HG02981 (cell line): Measurements from ENCODE around the gene AKAP11.
"Not testable (repeated sequence)": the region's sequence is repeated elsewhere in the genome, so short reads cannot be mapped to it uniquely, and the experiment has no call there.

Experiments
- ATAC-seq: cut with Tn5 transposase; IDR thresholded peaks from one replicate; pipeline ENCODE4 v1.9.1; 2021; ENCODE audit warnings: mild to moderate bottlenecking, moderate library complexity; ENCODE audit not compliant: unreplicated experiment

The AKAP11 gene, protein sequence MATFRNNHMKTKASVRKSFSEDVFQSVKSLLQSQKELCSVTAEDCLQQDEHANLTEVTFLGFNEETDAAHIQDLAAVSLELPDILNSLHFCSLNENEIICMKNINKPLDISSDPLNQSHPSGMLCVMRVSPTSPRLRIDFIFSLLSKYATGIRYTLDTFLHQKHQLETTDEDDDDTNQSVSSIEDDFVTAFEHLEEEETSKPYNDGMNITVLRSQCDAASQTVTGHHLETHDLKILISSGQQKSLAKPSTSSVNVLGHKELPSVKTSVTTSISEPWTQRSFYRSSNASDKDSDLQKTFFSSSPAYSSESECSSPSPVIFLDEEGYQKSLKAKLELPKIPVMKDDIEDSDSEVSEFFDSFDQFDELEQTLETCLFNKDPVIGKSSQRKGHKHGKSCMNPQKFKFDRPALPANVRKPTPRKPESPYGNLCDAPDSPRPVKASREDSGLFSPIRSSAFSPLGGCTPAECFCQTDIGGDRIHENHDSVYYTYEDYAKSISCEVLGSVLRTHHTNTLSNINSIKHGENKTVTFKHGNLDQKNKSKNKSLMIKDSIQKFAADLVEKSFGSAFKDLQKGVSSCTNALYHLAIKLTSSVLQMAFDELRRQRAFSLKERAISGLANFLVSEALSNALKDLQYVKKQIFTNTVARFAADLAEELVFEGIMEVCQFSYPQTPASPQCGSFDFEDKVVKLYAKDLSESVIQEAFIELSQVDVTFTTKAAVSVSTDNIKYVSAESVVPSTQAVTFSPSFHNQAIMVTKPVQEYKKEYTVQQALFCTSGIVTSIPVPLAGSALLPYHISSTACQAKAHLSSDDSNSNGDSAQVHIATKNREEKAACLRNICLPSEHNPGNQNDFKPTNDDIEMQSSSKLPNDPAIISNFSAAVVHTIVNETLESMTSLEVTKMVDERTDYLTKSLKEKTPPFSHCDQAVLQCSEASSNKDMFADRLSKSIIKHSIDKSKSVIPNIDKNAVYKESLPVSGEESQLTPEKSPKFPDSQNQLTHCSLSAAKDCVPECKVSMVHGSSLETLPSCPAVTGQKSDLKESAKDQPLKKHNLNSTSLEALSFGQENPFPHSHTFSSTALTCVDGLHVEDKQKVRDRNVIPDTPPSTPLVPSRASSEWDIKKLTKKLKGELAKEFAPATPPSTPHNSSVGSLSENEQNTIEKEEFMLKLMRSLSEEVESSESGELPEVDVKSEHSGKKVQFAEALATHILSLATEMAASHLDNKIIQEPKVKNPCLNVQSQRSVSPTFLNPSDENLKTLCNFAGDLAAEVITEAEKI (N-terminal part only)

DNA sequence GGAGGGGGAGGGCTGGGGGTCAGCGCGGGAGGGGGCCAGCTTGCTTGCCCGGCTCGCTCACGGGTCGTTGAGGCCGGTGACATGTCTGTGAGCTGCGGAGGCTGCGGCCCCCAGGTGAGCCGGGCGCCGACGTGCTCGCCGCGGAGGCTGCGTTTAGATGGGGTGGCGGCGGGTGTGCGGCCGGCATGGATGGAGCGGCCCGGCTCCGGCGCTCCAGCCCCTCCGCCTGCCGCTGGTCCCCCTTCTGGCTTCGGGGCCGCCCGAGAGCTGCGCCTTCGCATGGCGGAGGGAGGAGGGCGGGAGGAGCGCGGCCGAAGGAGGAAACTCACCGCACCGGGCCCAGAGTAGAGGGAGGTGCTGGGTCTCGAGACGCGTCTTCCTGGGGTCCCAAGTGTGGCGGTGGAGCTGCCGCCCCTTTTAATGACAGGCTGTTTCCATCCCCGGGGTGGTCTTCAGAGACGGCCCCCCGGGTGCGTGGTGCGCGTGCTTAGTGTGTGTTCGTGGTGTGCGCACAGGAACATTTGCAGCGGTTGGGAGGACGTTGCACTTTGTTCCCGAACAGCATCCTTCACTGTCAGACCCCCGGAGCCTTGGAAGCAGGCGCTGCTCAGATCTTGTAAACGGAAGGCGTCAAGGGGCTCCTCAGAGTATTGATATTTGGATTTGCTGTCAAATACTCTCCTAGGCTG, at the start of gene AKAP11:
Gene AKAP11, plus strand, starts transcription at position 38 of the 689 bp plus-strand sequence. CDS start 14,197 bp downstream, outside the sequence.
- peak; percentile 16 for ATAC-seq

DNA sequence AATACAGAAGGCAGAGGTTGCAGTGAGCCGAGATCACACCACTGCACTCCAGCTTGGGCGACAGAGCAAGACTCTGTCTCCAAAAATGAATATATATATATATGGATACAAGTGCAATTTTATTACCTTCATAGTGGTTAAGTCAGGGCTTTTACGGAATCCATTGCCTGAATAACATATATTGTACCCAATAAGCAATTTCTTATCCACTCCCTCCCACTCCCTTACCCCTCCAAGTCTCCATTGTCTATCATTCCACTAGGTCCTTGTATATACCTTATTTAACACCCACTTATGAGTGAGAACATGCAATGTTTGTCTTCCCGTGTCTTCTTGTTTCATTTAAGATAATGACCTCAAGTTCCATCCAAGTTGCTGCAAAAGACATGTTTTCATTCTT, 48.3 kb upstream of the AKAP11 start:
- no peak for ATAC-seq

GRCh38 chr13:42225051-42225450, 46.9 kb upstream of the AKAP11 start:
- ATAC-seq = no peak

DNA sequence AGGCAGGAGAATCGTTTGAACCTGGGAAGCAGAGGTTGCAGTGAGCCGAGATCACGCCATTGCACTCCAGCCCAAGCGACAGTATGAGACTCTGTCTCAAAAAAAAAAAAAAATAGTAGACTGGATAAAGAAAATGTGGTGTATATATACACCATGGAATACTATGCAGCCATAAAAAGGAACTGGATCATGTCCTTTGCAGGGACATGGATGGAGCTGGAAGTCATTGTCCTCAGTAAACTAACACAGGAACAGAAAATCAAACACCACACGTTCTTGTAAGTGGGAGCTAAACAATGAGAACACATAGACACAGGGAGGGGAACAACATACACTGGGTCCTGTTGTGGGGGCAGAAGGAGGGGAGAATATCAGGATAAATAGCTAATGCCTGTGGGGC, 45.2 kb upstream of the AKAP11 start:
- not testable (repeated sequence) for ATAC-seq

DNA sequence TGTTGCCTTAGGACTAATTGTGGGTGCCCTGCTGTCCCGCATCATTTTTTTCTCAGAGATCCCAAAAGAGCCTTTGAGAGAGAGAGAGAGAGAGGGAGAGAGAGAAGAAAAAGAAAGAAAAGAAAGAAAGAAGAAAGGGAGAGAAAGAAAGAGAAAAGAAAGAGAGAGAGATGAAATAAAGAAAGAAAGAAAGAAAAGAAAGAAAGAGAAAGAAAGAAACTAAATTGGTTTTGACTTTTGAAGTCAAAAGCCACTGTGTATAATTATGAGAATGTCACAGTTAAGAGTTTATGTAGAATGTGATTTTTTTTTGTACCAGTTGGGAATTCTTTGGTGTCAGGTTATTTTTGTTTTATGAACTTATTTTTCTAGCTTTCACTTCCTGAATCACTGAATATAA, 43.4 kb upstream of the AKAP11 start:
- no peak for ATAC-seq

GRCh38 chr13:42229287-42229686, 42.7 kb upstream of the AKAP11 start:
- no peak for ATAC-seq

DNA sequence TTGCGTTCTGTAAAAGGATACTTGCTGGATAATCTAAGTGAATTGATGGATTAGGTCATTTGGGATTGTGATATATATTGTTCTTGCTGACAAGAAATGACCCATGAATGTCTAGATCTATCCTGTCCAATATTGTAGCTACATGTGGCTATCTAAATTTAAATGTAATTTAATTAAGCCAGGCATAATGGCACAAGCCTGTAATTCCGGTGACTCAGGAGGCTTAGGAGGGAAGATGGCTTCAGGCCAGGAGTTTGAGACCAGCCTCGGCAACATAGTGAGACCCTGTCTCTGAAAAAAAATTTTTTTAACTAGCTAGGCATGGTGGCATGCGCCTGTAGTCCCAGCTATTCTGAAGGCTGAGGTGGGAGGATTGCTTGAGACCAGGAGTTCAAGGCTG, 39.3 kb upstream of the AKAP11 start:
- no peak for ATAC-seq

DNA sequence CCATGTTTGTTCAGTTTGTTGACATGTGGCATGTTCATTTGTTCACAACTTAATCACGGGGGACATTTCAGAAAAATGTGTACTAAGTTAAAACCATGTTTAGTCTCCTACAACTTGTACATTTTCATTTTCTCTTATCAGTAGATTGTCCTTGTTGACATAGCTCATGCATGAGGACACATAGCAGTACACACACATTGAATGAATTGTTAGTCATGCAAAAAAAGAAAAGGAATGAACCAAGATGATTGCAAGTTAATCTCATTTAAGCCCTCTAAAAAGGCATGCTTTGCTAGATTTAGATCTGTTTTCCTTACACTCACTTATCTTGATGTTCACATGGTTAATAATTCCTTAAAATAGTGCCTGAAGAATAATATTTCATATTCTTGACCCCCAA, 38.2 kb upstream of the AKAP11 start:
- ATAC-seq = no peak

DNA sequence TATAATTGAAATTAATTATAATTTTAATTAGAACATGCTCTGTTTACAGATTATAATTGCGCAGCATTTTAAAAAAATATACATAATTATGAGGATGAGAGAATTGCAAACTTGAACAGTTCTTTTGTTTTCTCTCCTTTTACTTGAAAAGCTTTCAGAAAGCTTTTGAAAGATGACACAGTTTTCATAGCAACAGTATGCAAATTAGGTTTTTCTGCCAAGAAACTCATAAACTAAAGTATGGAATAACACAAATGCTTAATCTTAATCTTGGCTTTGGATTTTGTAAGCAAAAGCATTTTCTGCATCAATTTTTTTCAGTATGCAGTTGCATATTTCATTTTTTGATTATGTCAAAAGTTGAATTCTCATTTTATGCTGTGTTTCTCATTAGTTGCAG, 32.8 kb upstream of the AKAP11 start:
- ATAC-seq = no peak

DNA sequence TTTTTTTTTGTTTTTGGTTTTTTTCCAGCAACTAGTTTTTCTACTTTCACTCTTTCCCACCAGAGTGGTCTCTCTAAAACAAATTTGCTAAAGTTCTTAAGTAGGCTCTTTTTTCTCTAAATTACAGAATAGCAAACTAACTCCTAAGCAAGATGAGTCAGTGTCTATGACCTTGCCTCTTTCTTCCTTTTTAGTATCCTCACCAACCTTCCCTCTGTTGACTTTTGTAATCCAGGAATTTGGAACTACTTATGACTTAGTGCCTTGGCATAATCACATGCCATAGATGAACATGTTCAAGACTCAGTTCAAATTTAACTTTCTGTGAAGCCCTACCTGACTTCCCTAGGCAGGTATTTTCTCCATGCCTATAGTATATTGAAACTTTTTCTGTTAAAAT, 32.3 kb upstream of the AKAP11 start:
- ATAC-seq = no peak

- no peak for ATAC-seq
These were observed 25.4 kb upstream of the AKAP11 start for GRCh38 chr13:42246541-42246940.

- ATAC-seq = no peak
These were observed 24.1 kb upstream of the AKAP11 start for GRCh38 chr13:42247883-42248282.

GRCh38 chr13:42255886-42256285, 16.1 kb upstream of the AKAP11 start:
- ATAC-seq = no peak

GRCh38 chr13:42258747-42259146, 13.2 kb upstream of the AKAP11 start:
- no peak for ATAC-seq

DNA sequence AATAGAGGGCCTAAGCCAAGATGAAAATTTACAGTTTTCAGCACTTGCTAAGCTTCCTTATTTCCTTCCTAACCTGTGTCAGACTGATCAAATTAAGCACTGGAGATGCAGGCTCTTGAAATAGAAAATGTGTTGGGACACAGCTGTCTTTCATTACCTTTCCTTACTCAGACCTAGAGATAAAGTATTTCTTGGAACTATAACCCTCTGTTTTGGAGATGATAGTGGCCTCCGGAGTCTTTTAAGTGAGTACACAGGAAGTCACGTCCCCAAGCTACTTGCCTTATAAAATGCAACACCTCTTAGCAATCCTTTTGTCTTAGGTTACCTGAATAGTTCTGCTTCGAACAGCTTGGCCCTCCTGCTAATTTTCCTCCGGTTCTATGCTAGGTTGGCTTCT, 12.4 kb upstream of the AKAP11 start:
- no peak for ATAC-seq

GRCh38 chr13:42260903-42261654, 10.9 kb upstream of the AKAP11 start:
- ATAC-seq = no peak

GRCh38 chr13:42266473-42266872, 5.5 kb upstream of the AKAP11 start:
- ATAC-seq = no peak

GRCh38 chr13:42270160-42270856, 1.6 kb upstream of the AKAP11 start:
- ATAC-seq = no peak

GRCh38 chr13:42270857-42271215, 1.1 kb upstream of the AKAP11 start:
- no peak for ATAC-seq
